ENCODE measurements around the gene PCED1B. TPM values are rescaled to one million over a fixed set of nuclear protein-coding genes. Genes with fewer than 3 reads are reported as not detected.

Gene PCED1B
- total RNA-seq, 1 experiment from 2014 or later: 22.8 TPM

GRCh38 chr12:47079981-47080724, 732 bp downstream of the PCED1B start:
- Histone ChIP-seq H3K9me2 (replicated peaks; ENCODE audit: insufficient read depth, low read length) (no peaks in the 10 kb centered on the region), H3K9ac (ENCODE audit: low read length) (peak overlapping the region; percentile 71), H3K27ac (ENCODE audit: low read length) (no peak overlapping the region), H3K4me3 (ENCODE audit: low read length) (peak overlapping the region; percentile 82), H3K4me2 (ENCODE audit: low read depth, low read length, poor library complexity, severe bottlenecking) (peak overlapping the region; percentile 97), H3K79me2 (ENCODE audit: low read length) (no peaks in the 10 kb centered on the region), H3K27me3 (ENCODE audit: low read length) (peaks cover 4% of the 10 kb centered on the region; the same call in 1 of the 2 replicates), H3K4me1 (ENCODE audit: low read length) (peaks cover 33% of the 10 kb centered on the region), H4K20me1 (ENCODE audit: insufficient read depth, low read depth, low read length) (no peaks in the 10 kb centered on the region), H2AFZ (ENCODE audit: low read length) (peak overlapping the region; percentile 92), H3K36me3 (ENCODE audit: insufficient read depth, low read length) (no peaks in the 10 kb centered on the region), H3K9me3 (ENCODE audit: low read length) (no peaks in the 10 kb centered on the region)
- DNase-seq: peak; percentile 63

- DNase-seq: peak; percentile 70
- Histone ChIP-seq H3K36me3 (ENCODE audit: insufficient read depth, low read length) (no peaks in the 10 kb centered on the region), H3K4me2 (ENCODE audit: low read depth, low read length, poor library complexity, severe bottlenecking) (peak overlapping the region; percentile 97), H3K79me2 (ENCODE audit: low read length) (no peaks in the 10 kb centered on the region), H4K20me1 (ENCODE audit: insufficient read depth, low read depth, low read length) (no peaks in the 10 kb centered on the region), H2AFZ (ENCODE audit: low read length) (peak overlapping the region; percentile 92), H3K27me3 (ENCODE audit: low read length) (peaks cover 4% of the 10 kb centered on the region; the same call in 1 of the 2 replicates), H3K4me3 (ENCODE audit: low read length) (peak overlapping the region; percentile 82), H3K9me2 (replicated peaks; ENCODE audit: insufficient read depth, low read length) (no peaks in the 10 kb centered on the region), H3K9ac (ENCODE audit: low read length) (peak overlapping the region; percentile 71), H3K27ac (ENCODE audit: low read length) (no peak overlapping the region), H3K4me1 (ENCODE audit: low read length) (peaks cover 36% of the 10 kb centered on the region), H3K9me3 (ENCODE audit: low read length) (no peaks in the 10 kb centered on the region)
Measured at GRCh38 chr12:47080725-47081502, 1.5 kb downstream of the PCED1B start.

GRCh38 chr12:47082283-47082682, 2.9 kb downstream of the PCED1B start:
- no peak for DNase-seq
- no peak overlapping the region for H3K4me2 ChIP-seq (ENCODE audit: low read depth, low read length, poor library complexity, severe bottlenecking)
- H2AFZ ChIP-seq (ENCODE audit: low read length): no peak overlapping the region
- H3K9me3 ChIP-seq (ENCODE audit: low read length): no peaks in the 10 kb centered on the region
- H3K79me2 ChIP-seq (ENCODE audit: low read length): no peaks in the 10 kb centered on the region
- no peak overlapping the region for H3K4me3 ChIP-seq (ENCODE audit: low read length)
- no peak overlapping the region for H3K9ac ChIP-seq (ENCODE audit: low read length)
- H3K27me3 ChIP-seq (ENCODE audit: low read length): peaks cover 4% of the 10 kb centered on the region; the same call in 1 of the 2 replicates
- no peaks in the 10 kb centered on the region for H4K20me1 ChIP-seq (ENCODE audit: insufficient read depth, low read depth, low read length)
- no peaks in the 10 kb centered on the region for H3K9me2 ChIP-seq (replicated peaks; ENCODE audit: insufficient read depth, low read length)
- H3K4me1 ChIP-seq (ENCODE audit: low read length): peaks cover 37% of the 10 kb centered on the region
- no peak overlapping the region for H3K27ac ChIP-seq (ENCODE audit: low read length)
- no peaks in the 10 kb centered on the region for H3K36me3 ChIP-seq (ENCODE audit: insufficient read depth, low read length)

GRCh38 chr12:47082796-47083621, 3.6 kb downstream of the PCED1B start:
- no peak overlapping the region for H3K4me2 ChIP-seq (ENCODE audit: low read depth, low read length, poor library complexity, severe bottlenecking)
- H3K79me2 ChIP-seq (ENCODE audit: low read length): no peaks in the 10 kb centered on the region
- no peak overlapping the region for H3K27ac ChIP-seq (ENCODE audit: low read length)
- H3K9me2 ChIP-seq (replicated peaks; ENCODE audit: insufficient read depth, low read length): no peaks in the 10 kb centered on the region
- peaks cover 37% of the 10 kb centered on the region for H3K4me1 ChIP-seq (ENCODE audit: low read length)
- no peak overlapping the region for H2AFZ ChIP-seq (ENCODE audit: low read length)
- no peak overlapping the region for H3K9ac ChIP-seq (ENCODE audit: low read length)
- H3K36me3 ChIP-seq (ENCODE audit: insufficient read depth, low read length): no peaks in the 10 kb centered on the region
- DNase-seq: no peak
- no peaks in the 10 kb centered on the region for H4K20me1 ChIP-seq (ENCODE audit: insufficient read depth, low read depth, low read length)
- no peak overlapping the region for H3K4me3 ChIP-seq (ENCODE audit: low read length)
- H3K9me3 ChIP-seq (ENCODE audit: low read length): no peaks in the 10 kb centered on the region
- peaks cover 4% of the 10 kb centered on the region; the same call in 1 of the 2 replicates for H3K27me3 ChIP-seq (ENCODE audit: low read length)

GRCh38 chr12:47084172-47084571, 4.8 kb downstream of the PCED1B start:
- Histone ChIP-seq H3K36me3 (ENCODE audit: insufficient read depth, low read length) (no peaks in the 10 kb centered on the region), H3K4me1 (ENCODE audit: low read length) (peaks cover 29% of the 10 kb centered on the region), H2AFZ (ENCODE audit: low read length) (no peak overlapping the region), H3K27me3 (ENCODE audit: low read length) (no peaks in the 10 kb centered on the region), H3K4me3 (ENCODE audit: low read length) (no peak overlapping the region), H3K9me3 (ENCODE audit: low read length) (no peaks in the 10 kb centered on the region), H3K9ac (ENCODE audit: low read length) (no peak overlapping the region), H3K9me2 (replicated peaks; ENCODE audit: insufficient read depth, low read length) (no peaks in the 10 kb centered on the region), H4K20me1 (ENCODE audit: insufficient read depth, low read depth, low read length) (no peaks in the 10 kb centered on the region), H3K27ac (ENCODE audit: low read length) (no peak overlapping the region), H3K4me2 (ENCODE audit: low read depth, low read length, poor library complexity, severe bottlenecking) (no peak overlapping the region), H3K79me2 (ENCODE audit: low read length) (no peaks in the 10 kb centered on the region)
- DNase-seq: no peak

GRCh38 chr12:47085815-47086252, 6.4 kb downstream of the PCED1B start:
- Histone ChIP-seq H3K4me2 (ENCODE audit: low read depth, low read length, poor library complexity, severe bottlenecking) (no peak overlapping the region), H2AFZ (ENCODE audit: low read length) (no peak overlapping the region), H3K27me3 (ENCODE audit: low read length) (no peaks in the 10 kb centered on the region), H3K36me3 (ENCODE audit: insufficient read depth, low read length) (no peaks in the 10 kb centered on the region), H3K9me3 (ENCODE audit: low read length) (no peaks in the 10 kb centered on the region), H3K9me2 (replicated peaks; ENCODE audit: insufficient read depth, low read length) (no peaks in the 10 kb centered on the region), H4K20me1 (ENCODE audit: insufficient read depth, low read depth, low read length) (no peaks in the 10 kb centered on the region), H3K27ac (ENCODE audit: low read length) (no peak overlapping the region), H3K9ac (ENCODE audit: low read length) (no peak overlapping the region), H3K4me1 (ENCODE audit: low read length) (peaks cover 17% of the 10 kb centered on the region), H3K79me2 (ENCODE audit: low read length) (no peaks in the 10 kb centered on the region), H3K4me3 (ENCODE audit: low read length) (no peak overlapping the region)
- DNase-seq: no peak

GRCh38 chr12:47087088-47087688, 7.8 kb downstream of the PCED1B start:
- Histone ChIP-seq H3K27ac (ENCODE audit: low read length) (no peak overlapping the region), H3K4me1 (ENCODE audit: low read length) (peaks cover 5% of the 10 kb centered on the region), H3K9me3 (ENCODE audit: low read length) (no peaks in the 10 kb centered on the region), H3K9ac (ENCODE audit: low read length) (no peak overlapping the region), H4K20me1 (ENCODE audit: insufficient read depth, low read depth, low read length) (no peaks in the 10 kb centered on the region), H3K9me2 (replicated peaks; ENCODE audit: insufficient read depth, low read length) (no peaks in the 10 kb centered on the region), H3K4me3 (ENCODE audit: low read length) (no peak overlapping the region), H3K4me2 (ENCODE audit: low read depth, low read length, poor library complexity, severe bottlenecking) (no peak overlapping the region), H3K79me2 (ENCODE audit: low read length) (no peaks in the 10 kb centered on the region), H2AFZ (ENCODE audit: low read length) (no peak overlapping the region), H3K27me3 (ENCODE audit: low read length) (no peaks in the 10 kb centered on the region), H3K36me3 (ENCODE audit: insufficient read depth, low read length) (no peaks in the 10 kb centered on the region)
- no peak for DNase-seq
